HepG2 (cell line): Measurements from ENCODE around the gene EFNA2. TPM values are rescaled to one million over a fixed set of nuclear protein-coding genes. Genes with fewer than 3 reads are reported as not detected.

Source experiments
- AHR ChIP-seq: IDR thresholded peaks from 2 replicates; pipeline ENCODE4 v1.6.1; 2018; ENCODE audit warnings: missing genetic modification reagents, missing compliant biosample characterization
- CCAR2 ChIP-seq: fragments of 200-400 bp; formaldehyde crosslinking; optimal IDR thresholded peaks from 2 replicates; pipeline ENCODE3; 2018; ENCODE audit warnings: low read depth, mild to moderate bottlenecking, low read length, moderate library complexity
- CTCF ChIP-seq: sonication (generic); formaldehyde crosslinking; IDR thresholded peaks from 2 replicates; pipeline ENCODE4 v1.5.0; 2020; ENCODE audit warnings: mild to moderate bottlenecking, missing genetic modification reagents, moderate library complexity
- FOXC1 ChIP-seq: sonication (generic); formaldehyde crosslinking; IDR thresholded peaks from 2 replicates; pipeline ENCODE4 v1.8.0; 2022; ENCODE audit warnings: mild to moderate bottlenecking, missing genetic modification reagents, borderline replicate concordance
- GABPB1 ChIP-seq: IDR thresholded peaks from 2 replicates; pipeline ENCODE4 v1.6.1; 2016; ENCODE audit warnings: mild to moderate bottlenecking, missing genetic modification reagents, moderate library complexity, missing compliant biosample characterization
- GATAD1 ChIP-seq: IDR thresholded peaks from 2 replicates; pipeline ENCODE4 v1.6.1; 2016; ENCODE audit warnings: missing genetic modification reagents, missing compliant biosample characterization
- GTF3A ChIP-seq: sonication (generic); formaldehyde crosslinking; conservative IDR thresholded peaks from 2 replicates; pipeline ENCODE4 v1.4.0; 2020; ENCODE audit warnings: mild to moderate bottlenecking, missing genetic modification reagents
- HNRNPL ChIP-seq: fragments of 200-400 bp; formaldehyde crosslinking; IDR thresholded peaks from 2 replicates; pipeline ENCODE4 v1.6.1; 2017; ENCODE audit warnings: mild to moderate bottlenecking, low read depth, low read length
- MAZ ChIP-seq, 2 experiments: sonication (generic) in 1 of 2; formaldehyde crosslinking in 1 of 2; IDR thresholded peaks; 2 replicates each; pipeline versions ENCODE4 v1.5.0 to v1.6.1; 2012 to 2020; ENCODE audit warnings: low read depth in 2 of 2, mild to moderate bottlenecking in 2 of 2, borderline replicate concordance in 1 of 2, improper control_type of control experiment in 1 of 2, low read length in 1 of 2, missing genetic modification reagents in 1 of 2, moderate library complexity in 1 of 2
- NFE2L1 ChIP-seq: sonication (generic); formaldehyde crosslinking; IDR thresholded peaks from 2 replicates; pipeline ENCODE4 v1.4.0; 2020; ENCODE audit warnings: missing genetic modification reagents, mild to moderate bottlenecking, borderline replicate concordance
- NR2F1 ChIP-seq, 2 experiments: fragments of 450-650 bp in 1 of 2; formaldehyde crosslinking in 1 of 2; IDR thresholded peaks; 2 replicates each; pipeline versions ENCODE4 v1.5.0 to v1.6.1; 2016 to 2020; ENCODE audit warnings: mild to moderate bottlenecking in 1 of 2, missing compliant biosample characterization in 1 of 2, missing genetic modification reagents in 1 of 2, moderate library complexity in 1 of 2
- NR2F6 ChIP-seq, 2 experiments: IDR thresholded peaks; 2 replicates each; pipeline ENCODE4 v1.6.1; 2016; ENCODE audit warnings: antibody characterized with exemption in 1 of 2, mild to moderate bottlenecking in 1 of 2
- PRMT3 ChIP-seq: sonication (generic); formaldehyde crosslinking; IDR thresholded peaks from 2 replicates; pipeline ENCODE4 v1.8.1; 2022; ENCODE audit warnings: low read depth, mild to moderate bottlenecking, moderate library complexity, missing genetic modification reagents, borderline replicate concordance
- RFX3 ChIP-seq: IDR thresholded peaks from 2 replicates; pipeline ENCODE4 v1.6.1; 2016; ENCODE audit warnings: missing biosample characterization, missing genetic modification reagents
- RXRA ChIP-seq: sonication (generic); formaldehyde crosslinking; IDR thresholded peaks from 2 replicates; pipeline ENCODE4 v1.5.1; 2020; ENCODE audit warnings: missing genetic modification reagents
- SP1 ChIP-seq, 2 experiments: fragments of 450-650 bp in 1 of 2; sonication (generic) in 1 of 2; formaldehyde crosslinking in 1 of 2; IDR thresholded peaks; 2 replicates each; pipeline versions ENCODE4 v1.4.0 to v1.6.1; 2016 to 2020; ENCODE audit warnings: missing genetic modification reagents in 1 of 2
- SSRP1 ChIP-seq: IDR thresholded peaks from 2 replicates; pipeline ENCODE4 v1.6.1; 2016; ENCODE audit warnings: control low read depth
- STAT5B ChIP-seq: sonication (generic); formaldehyde crosslinking; IDR thresholded peaks from 2 replicates; pipeline ENCODE4 v1.4.0; 2020; ENCODE audit warnings: missing genetic modification reagents
- UBTF ChIP-seq: sonication (generic); formaldehyde crosslinking; IDR thresholded peaks from 2 replicates; pipeline ENCODE4 v1.4.0; 2020; ENCODE audit warnings: mild to moderate bottlenecking, missing genetic modification reagents
- ZBTB38 ChIP-seq: sonication (generic); formaldehyde crosslinking; IDR thresholded peaks from 2 replicates; pipeline ENCODE4 v1.5.1; 2020; ENCODE audit warnings: mild to moderate bottlenecking, missing genetic modification reagents
- ZFY ChIP-seq: sonication (generic); formaldehyde crosslinking; IDR thresholded peaks from 2 replicates; pipeline ENCODE4 v1.4.0; 2020; ENCODE audit warnings: missing genetic modification reagents
- ZMYM3 ChIP-seq: sonication (generic); formaldehyde crosslinking; IDR thresholded peaks from 2 replicates; pipeline ENCODE4 v1.5.1; 2020; ENCODE audit warnings: mild to moderate bottlenecking, missing genetic modification reagents
- ZNF572 ChIP-seq: sonication (generic); formaldehyde crosslinking; IDR thresholded peaks from 2 replicates; pipeline ENCODE4 v1.5.1; 2020; ENCODE audit warnings: mild to moderate bottlenecking, missing genetic modification reagents
- ZNF775 ChIP-seq: sonication (generic); formaldehyde crosslinking; IDR thresholded peaks from 2 replicates; pipeline ENCODE4 v1.4.0; 2020; ENCODE audit warnings: missing genetic modification reagents, mild to moderate bottlenecking, moderate library complexity, borderline replicate concordance
- ZNF883 ChIP-seq: sonication (generic); formaldehyde crosslinking; IDR thresholded peaks from 2 replicates; pipeline ENCODE4 v1.5.1; 2020; ENCODE audit warnings: mild to moderate bottlenecking, missing genetic modification reagents; ENCODE audit errors: not compliant biosample characterization
- polyA plus RNA-seq, 8 experiments: library from polyadenylated mRNA; depleted of rRNA in 3 of 8; stranded (reverse) in 7 of 8; unstranded in 1 of 8; fragments of >200 nt; fragmentation: Illumina TruSeq in 4 of 8; extraction: Trizol in 4 of 8; gene quantifications; 2 replicates each; pipeline versions ENCODE4 v1.2.1 to v1.2.3, GENCODE V29; 2011 to 2016; ENCODE audit warnings: low read depth in 4 of 8, missing spikeins in 1 of 8, mixed read lengths in 1 of 8; ENCODE audit not compliant: insufficient read depth in 1 of 8
- total RNA-seq, 5 experiments: library from RNA; depleted of rRNA; stranded (reverse); fragments of >200 nt; fragmentation: Illumina TruSeq; extraction: Trizol; gene quantifications; 2 replicates each; pipeline ENCODE4 v1.2.3, GENCODE V29; 2016; ENCODE audit warnings: low read depth in 1 of 5

EFNA2 gene
- total and polyA plus RNA-seq, 2 of the 13 experiments (the other 11 are each of a cell fraction or from before 2014, with no cell fraction given): 6.0 to 9.9 TPM

- TF ChIP-seq UBTF (no peak), MAZ (IDR thresholded peaks at IDR 0.05; ENCODE audit: borderline replicate concordance, low read depth, low read length) (no peak), MAZ (CRISPR knock-in tag; IDR thresholded peaks at IDR 0.05; ENCODE audit: low read depth) (peak; percentile 43; the same call in 1 of the 2 replicates), NFE2L1 (CRISPR knock-in tag) (no peak), GABPB1 (CRISPR knock-in tag) (peak; percentile 54), NR2F1 (CRISPR knock-in tag; IDR thresholded peaks at IDR 0.05) (no peak), SSRP1 (CRISPR knock-in tag) (no peak), SP1 (IDR thresholded peaks at IDR 0.05) (no peak), SP1 (CRISPR knock-in tag; IDR thresholded peaks at IDR 0.05) (0 out of 2 replicates have a peak, but pooled peaks have one; percentile 17), FOXC1 (CRISPR knock-in tag) (no peak), ZMYM3 (CRISPR knock-in tag) (peak; percentile 76), ZFY (CRISPR knock-in tag) (peak; percentile 26; the same call in 1 of the 2 replicates), ZBTB38 (CRISPR knock-in tag) (0 out of 2 replicates have a peak, but pooled peaks have one; percentile 9), CTCF (peak; percentile 36), GATAD1 (CRISPR knock-in tag) (no peak), AHR (CRISPR knock-in tag) (peak; percentile 26; the same call in 1 of the 2 replicates), RFX3 (CRISPR knock-in tag) (no peak), NR2F6 (IDR thresholded peaks at IDR 0.05) (no peak), NR2F6 (CRISPR knock-in tag; IDR thresholded peaks at IDR 0.05) (no peak), HNRNPL (peak; percentile 61; the same call in 1 of the 2 replicates), GTF3A (0 out of 2 replicates have a peak, but pooled peaks have one; percentile 41), ZNF775 (CRISPR knock-in tag) (no peak), PRMT3 (CRISPR knock-in tag) (no peak), ZNF572 (CRISPR knock-in tag) (0 out of 2 replicates have a peak, but pooled peaks have one; percentile 34), CCAR2 (no peak), STAT5B (CRISPR knock-in tag) (no peak), RXRA (CRISPR knock-in tag) (peak; percentile 48; the same call in 1 of the 2 replicates), ZNF883 (CRISPR knock-in tag) (peak; percentile 51)
Measured at GRCh38 chr19:1311543-1312091, 25.9 kb downstream of the EFNA2 start (continued).
